Measurements from ENCODE around the gene MYLIP.
A peak's percentile ranks its signal among the peaks of the same experiment; 100 is the strongest.
"Not testable (repeated sequence)": the region's sequence is repeated elsewhere in the genome, so short reads cannot be mapped to it uniquely, and the experiment has no call there.

Gene MYLIP

GRCh38 chr6:16166871-16167608, 38.2 kb downstream of the MYLIP start:
- no peak for FAIRE-seq
- no peak for DNase-seq (ENCODE audit: insufficient read length, low spot score)

GRCh38 chr6:16168121-16168520, 39.2 kb downstream of the MYLIP start:
- DNase-seq (ENCODE audit: insufficient read length, low spot score) (no peak), FAIRE-seq (no peak)

GRCh38 chr6:16168858-16169257, 40.0 kb downstream of the MYLIP start:
- DNase-seq (ENCODE audit: insufficient read length, low spot score) = no peak

GRCh38 chr6:16171400-16171799, 42.5 kb downstream of the MYLIP start:
- no peak for FAIRE-seq

More at GRCh38 chr6:16168858-16169257, 40.0 kb downstream of the MYLIP start:
- no peak for FAIRE-seq

GRCh38 chr6:16173167-16173940, 44.5 kb downstream of the MYLIP start:
- FAIRE-seq (peak; percentile 20), DNase-seq (ENCODE audit: insufficient read length, low spot score) (no peak)

More at GRCh38 chr6:16171400-16171799, 42.5 kb downstream of the MYLIP start:
- DNase-seq (ENCODE audit: insufficient read length, low spot score) = no peak

- no peak for DNase-seq (ENCODE audit: insufficient read length, low spot score)
Observed at GRCh38 chr6:16174416-16175078, 45.7 kb downstream of the MYLIP start.

GRCh38 chr6:16176600-16176999, 47.7 kb downstream of the MYLIP start:
- not testable (repeated sequence) for DNase-seq (ENCODE audit: insufficient read length, low spot score); FAIRE-seq

More at GRCh38 chr6:16174416-16175078, 45.7 kb downstream of the MYLIP start:
- FAIRE-seq = no peak

GRCh38 chr6:16177881-16178280, 49.0 kb downstream of the MYLIP start:
- no peak for FAIRE-seq
- DNase-seq (ENCODE audit: insufficient read length, low spot score) = no peak

GRCh38 chr6:16178351-16178750, 49.5 kb downstream of the MYLIP start:
- no peak for FAIRE-seq
- DNase-seq (ENCODE audit: insufficient read length, low spot score) = no peak

- FAIRE-seq (no peak), DNase-seq (ENCODE audit: insufficient read length, low spot score) (no peak)
Observed at GRCh38 chr6:16179063-16179462, 50.2 kb downstream of the MYLIP start.

- no peak for FAIRE-seq
- no peak for DNase-seq (ENCODE audit: insufficient read length, low spot score)
Observed at GRCh38 chr6:16179970-16180431, 51.1 kb downstream of the MYLIP start.

- no peak for DNase-seq (ENCODE audit: insufficient read length, low spot score)
- no peak for FAIRE-seq
Observed at GRCh38 chr6:16180696-16181438, 52.0 kb downstream of the MYLIP start.

- FAIRE-seq (no peak), DNase-seq (ENCODE audit: insufficient read length, low spot score) (no peak)
Observed at GRCh38 chr6:16181439-16182297, 52.8 kb downstream of the MYLIP start.

- peak; percentile 47 for DNase-seq (ENCODE audit: insufficient read length, low spot score)
- FAIRE-seq = no peak
Observed at GRCh38 chr6:16183187-16183664, 54.3 kb downstream of the MYLIP start.

GRCh38 chr6:16184129-16184528, 55.2 kb downstream of the MYLIP start:
- FAIRE-seq (no peak), DNase-seq (ENCODE audit: insufficient read length, low spot score) (peak; percentile 38)

- no peak for DNase-seq (ENCODE audit: insufficient read length, low spot score)
- FAIRE-seq = no peak
Observed at GRCh38 chr6:16184551-16184950, 55.7 kb downstream of the MYLIP start.

GRCh38 chr6:16187176-16187575, 58.3 kb downstream of the MYLIP start:
- DNase-seq (ENCODE audit: insufficient read length, low spot score) (no peak), FAIRE-seq (no peak)

- no peak for FAIRE-seq
- no peak for DNase-seq (ENCODE audit: insufficient read length, low spot score)
Observed at GRCh38 chr6:16190214-16190613, 61.3 kb downstream of the MYLIP start.

- FAIRE-seq (no peak), DNase-seq (ENCODE audit: insufficient read length, low spot score) (no peak)
Observed at GRCh38 chr6:16196260-16196983, 67.5 kb downstream of the MYLIP start.
